ENCODE data around the gene KCTD10.

GRCh38 chr12:109434582-109434981 lies 42.5 kb downstream of the KCTD10 start:
- TF ChIP-seq POLR2A (IDR thresholded peaks at IDR 0.05; ENCODE audit: low read depth, low read length) (no peak), POLR2AphosphoS5 (IDR thresholded peaks at IDR 0.05; ENCODE audit: low read depth, low read length) (no peak), TAF1 (IDR thresholded peaks at IDR 0.05; ENCODE audit: borderline replicate concordance, low read depth, low read length) (no peak)
